ENCODE measurements around the gene ZNF230. TPM values are rescaled to one million over a fixed set of nuclear protein-coding genes. Genes with fewer than 3 reads are reported as not detected.

Gene ZNF230
- total and polyA plus RNA-seq, 9 of the 15 experiments (the other 6 are each of a cell fraction or from before 2014, with no cell fraction given): 1.3 to 4.0 (median 2.2) TPM

GRCh38 chr19:44025217-44025936 lies 22.6 kb downstream of the ZNF230 start, which contains the start of gene ZNF222 (continued):
- peak; percentile 75 for TF ChIP-seq ATF7 (IDR thresholded peaks at IDR 0.05)
- TF ChIP-seq ZBTB7A (IDR thresholded peaks at IDR 0.05; ENCODE audit: borderline replicate concordance, control insufficient read depth, low read depth, low read length): peak; percentile 65; the same call in 1 of the 2 replicates
- peak; percentile 38 to 51; a peak in 1 of 4 replicates for TF ChIP-seq NRF1 (conservative IDR thresholded peaks at IDR 0.05 in 1 of 2, IDR thresholded peaks at IDR 0.05 in 1 of 2)
- TF ChIP-seq PML (IDR thresholded peaks at IDR 0.05; ENCODE audit: low read length): 0 out of 2 replicates have a peak, but pooled peaks have one; percentile 25
- TF ChIP-seq ATF3 (IDR thresholded peaks at IDR 0.05): peak; percentile 53; the same call in 1 of the 2 replicates
- no peak for TF ChIP-seq ATF3 (CRISPR knock-in tag; conservative IDR thresholded peaks at IDR 0.05)
- TF ChIP-seq ZNF217 (CRISPR knock-in tag; IDR thresholded peaks at IDR 0.05): no peak
- no peak for TF ChIP-seq GATAD2B (IDR thresholded peaks at IDR 0.05; ENCODE audit: borderline replicate concordance)
- TF ChIP-seq TRIM28 (IDR thresholded peaks at IDR 0.05): no peak
- no peak for TF ChIP-seq ARNT (IDR thresholded peaks at IDR 0.05)
- TF ChIP-seq ZNF12 (CRISPR knock-in tag; IDR thresholded peaks at IDR 0.05): no peak
- TF ChIP-seq ZNF311 (CRISPR knock-in tag; IDR thresholded peaks at IDR 0.05): no peak
- no peak for TF ChIP-seq NCOA2 (IDR thresholded peaks at IDR 0.05; ENCODE audit: partially characterized antibody in 2 of 2)
- no peak for TF ChIP-seq ZNF277 (CRISPR knock-in tag; IDR thresholded peaks at IDR 0.05; ENCODE audit: borderline replicate concordance)
- TF ChIP-seq MCM2 (IDR thresholded peaks at IDR 0.05; ENCODE audit: low read depth): no peak
- 0 out of 2 replicates have a peak, but pooled peaks have one; percentile 31 for TF ChIP-seq XRCC5 (IDR thresholded peaks at IDR 0.05; ENCODE audit: low read depth, low read length)
- no peak for TF ChIP-seq E2F3 (CRISPR knock-in tag; IDR thresholded peaks at IDR 0.05)
- no peak for TF ChIP-seq MAZ (CRISPR knock-in tag; conservative IDR thresholded peaks at IDR 0.05 in 1 of 2, IDR thresholded peaks at IDR 0.05 in 1 of 2)
- no peak for TF ChIP-seq CUX1 (CRISPR knock-in tag; IDR thresholded peaks at IDR 0.05)
- TF ChIP-seq SUPT5H (IDR thresholded peaks at IDR 0.05): peak; percentile 68
- no peak for TF ChIP-seq HDGF (IDR thresholded peaks at IDR 0.05)
- TF ChIP-seq IRF9 (tag; IDR thresholded peaks at IDR 0.05): no peak

All from K562 (cell line).